H1 (cell line): ENCODE results near the gene ARMC6. TPM values are rescaled to one million over a fixed set of nuclear protein-coding genes. Genes with fewer than 3 reads are reported as not detected.

ENCODE experiments used
- CTCF ChIA-PET: fragments of 300-600 bp; sonication (Branson Sonifier 250); formaldehyde crosslinking; loops from one replicate; lab custom pipeline; 2021; ENCODE audit not compliant: partially characterized antibody; lab: Charles Lee
- POLR2A ChIA-PET: fragments of 300-600 bp; sonication (Branson Sonifier 250); formaldehyde crosslinking; loops from one replicate; lab custom pipeline; 2021; ENCODE audit warnings: inconsistent platforms; ENCODE audit not compliant: partially characterized antibody; lab: Charles Lee
- DNase-seq, 2 experiments: peaks; one replicate each; pipeline versions ENCODE4 v3.0.0 to v3.0.0-alpha.2; 2010 to 2022; ENCODE audit warnings: low spot score in 2 of 2, low read depth in 1 of 2, mixed read lengths in 1 of 2
- FAIRE-seq: peaks from 2 replicates; lab custom pipeline; 2011; peaks lifted over from hg19 to GRCh38; lab: Jason Lieb, UNC
- H2AFZ ChIP-seq: 2 replicates; pipeline ENCODE4 v1.8.1; 2012; ENCODE audit warnings: low read length, inconsistent platforms
- H2AK5ac ChIP-seq: 2 replicates; pipeline ENCODE4 v1.6.1; 2013; ENCODE audit warnings: low read depth, low read length
- H2BK120ac ChIP-seq: replicated peaks from 2 replicates; pipeline ENCODE3; 2013; ENCODE audit warnings: low read depth, low read length, inconsistent platforms
- H2BK12ac ChIP-seq: 2 replicates; pipeline ENCODE4 v1.6.1; 2013; ENCODE audit warnings: low read depth, low read length
- H2BK15ac ChIP-seq: 2 replicates; pipeline ENCODE4 v1.6.1; 2013; ENCODE audit warnings: low read length
- H2BK20ac ChIP-seq: 2 replicates; pipeline ENCODE4 v1.6.1; 2013; ENCODE audit warnings: low read length
- H2BK5ac ChIP-seq: 2 replicates; pipeline ENCODE4 v1.6.1; 2013; ENCODE audit warnings: low read depth, low read length
- H3K14ac ChIP-seq: 2 replicates; pipeline ENCODE4 v1.6.1; 2013; ENCODE audit warnings: inconsistent platforms; ENCODE audit not compliant: insufficient read length
- H3K18ac ChIP-seq: 2 replicates; pipeline ENCODE4 v1.6.1; 2013; ENCODE audit warnings: low read length; ENCODE audit errors: extremely low read depth
- H3K23ac ChIP-seq: 2 replicates; pipeline ENCODE4 v1.6.1; 2013; ENCODE audit warnings: inconsistent platforms; ENCODE audit not compliant: insufficient read length
- H3K23me2 ChIP-seq: 2 replicates; pipeline ENCODE4 v1.6.1; 2013; ENCODE audit warnings: low read depth, low read length
- H3K27ac ChIP-seq: 2 replicates; pipeline ENCODE4 v1.6.1; 2011; ENCODE audit warnings: low read depth, low read length, inconsistent platforms
- H3K27me3 ChIP-seq, 4 experiments: replicated peaks in 1 of 4; 1 replicate in 1 of 4; 2 replicates in 3 of 4; pipeline versions ENCODE4 v1.6.1 to v1.8.1; 2011 to 2013; ENCODE audit warnings: low read length in 3 of 4, mild to moderate bottlenecking in 3 of 4, inconsistent platforms in 2 of 4, mixed read lengths in 2 of 4, moderate library complexity in 1 of 4; ENCODE audit not compliant: control insufficient read depth in 3 of 4, insufficient read depth in 3 of 4; ENCODE audit errors: extremely low read depth in 1 of 4
- H3K36me3 ChIP-seq, 4 experiments: 2 replicates each; pipeline versions ENCODE4 v1.6.1 to v1.8.1; 2011 to 2013; ENCODE audit warnings: mild to moderate bottlenecking in 4 of 4, low read length in 3 of 4, moderate library complexity in 2 of 4, control low read depth in 1 of 4, inconsistent platforms in 1 of 4; ENCODE audit not compliant: insufficient read depth in 4 of 4, control insufficient read depth in 2 of 4
- H3K4ac ChIP-seq: replicated peaks from 2 replicates; pipeline ENCODE3; 2013; ENCODE audit warnings: low read length, low read depth, mixed read lengths, inconsistent platforms; ENCODE audit not compliant: insufficient read length
- H3K4me1 ChIP-seq, 4 experiments: replicated peaks in 1 of 4; 1 replicate in 1 of 4; 2 replicates in 3 of 4; pipeline versions ENCODE4 v1.6.1 to v1.8.1; 2011 to 2013; ENCODE audit warnings: low read length in 3 of 4, inconsistent platforms in 2 of 4, mixed read lengths in 1 of 4; ENCODE audit not compliant: insufficient read depth in 4 of 4, control insufficient read depth in 3 of 4
- H3K4me2 ChIP-seq, 2 experiments: 2 replicates each; pipeline versions ENCODE4 v1.6.1 to v1.8.1; 2011 to 2013; ENCODE audit warnings: low read depth in 2 of 2, low read length in 2 of 2, control low read depth in 1 of 2, inconsistent platforms in 1 of 2, mild to moderate bottlenecking in 1 of 2; ENCODE audit not compliant: insufficient read depth in 1 of 2
- H3K4me3 ChIP-seq, 4 experiments: fragments of 200-600, 300-600 bp in 1 of 4; sonication (generic), shearing (Covaris generic), sonication (Bioruptor Twin) in 1 of 4; 2 replicates each; pipeline versions ENCODE4 v1.5.1 to v1.8.1; 2011 to 2016; ENCODE audit warnings: low read length in 4 of 4, low read depth in 3 of 4, control low read depth in 2 of 4, inconsistent platforms in 2 of 4, mild to moderate bottlenecking in 2 of 4, mixed read lengths in 1 of 4, moderate library complexity in 1 of 4; ENCODE audit not compliant: insufficient read depth in 2 of 4; ENCODE audit errors: extremely low read depth in 1 of 4
- H3K56ac ChIP-seq: replicated peaks from 2 replicates; pipeline ENCODE3; 2013; ENCODE audit warnings: low read depth, mild to moderate bottlenecking, mixed read lengths, low read length, inconsistent platforms; ENCODE audit not compliant: insufficient read length
- H3K79me1 ChIP-seq: 2 replicates; pipeline ENCODE4 v1.6.1; 2013; ENCODE audit warnings: low read depth, low read length, control low read depth
- H3K79me2 ChIP-seq, 2 experiments: 2 replicates each; pipeline versions ENCODE4 v1.6.1 to v1.8.1; 2012 to 2013; ENCODE audit warnings: low read length in 2 of 2, mild to moderate bottlenecking in 2 of 2, inconsistent platforms in 1 of 2; ENCODE audit not compliant: insufficient read depth in 2 of 2, control insufficient read depth in 1 of 2
- H3K9ac ChIP-seq, 4 experiments: replicated peaks in 1 of 4; 1 replicate in 1 of 4; 2 replicates in 3 of 4; pipeline versions ENCODE4 v1.6.1 to v1.8.1; 2011 to 2013; ENCODE audit warnings: low read depth in 3 of 4, low read length in 3 of 4, control low read depth in 2 of 4, mild to moderate bottlenecking in 2 of 4, moderate library complexity in 2 of 4, inconsistent platforms in 1 of 4; ENCODE audit errors: extremely low read depth in 1 of 4
- H3K9me3 ChIP-seq, 2 experiments: 2 replicates each; pipeline versions ENCODE4 v1.6.1 to v1.8.1; 2012 to 2013; ENCODE audit warnings: mild to moderate bottlenecking in 2 of 2, moderate library complexity in 2 of 2, control low read depth in 1 of 2, inconsistent platforms in 1 of 2, low read depth in 1 of 2, low read length in 1 of 2, mixed read lengths in 1 of 2; ENCODE audit not compliant: insufficient read depth in 2 of 2
- H4K20me1 ChIP-seq, 2 experiments: replicated peaks in 1 of 2; 2 replicates each; pipeline versions ENCODE3 to v1.8.1; 2011 to 2013; ENCODE audit warnings: inconsistent platforms in 2 of 2, low read length in 2 of 2, mild to moderate bottlenecking in 1 of 2; ENCODE audit not compliant: insufficient read depth in 2 of 2, control insufficient read depth in 1 of 2
- H4K5ac ChIP-seq: 2 replicates; pipeline ENCODE4 v1.6.1; 2013; ENCODE audit warnings: low read length, low read depth, mixed read lengths, inconsistent platforms; ENCODE audit not compliant: insufficient read length
- H4K8ac ChIP-seq: 2 replicates; pipeline ENCODE4 v1.8.0; 2013; ENCODE audit warnings: mild to moderate bottlenecking, moderate library complexity, low read length, inconsistent platforms; ENCODE audit not compliant: insufficient read depth; ENCODE audit errors: extremely low read depth
- H4K91ac ChIP-seq: replicated peaks from 2 replicates; pipeline ENCODE3; 2013; ENCODE audit warnings: low read length, mixed read lengths, inconsistent platforms; ENCODE audit not compliant: insufficient read length
- CBX8 ChIP-seq: fragments of 300-800, 300-1000 bp; sonication (generic); IDR thresholded peaks from 2 replicates; pipeline ENCODE4 v1.7.1; 2016; ENCODE audit warnings: low read depth, low read length, borderline replicate concordance
- CTBP2 ChIP-seq: IDR thresholded peaks from 2 replicates; pipeline ENCODE4 v1.7.0; 2011; ENCODE audit warnings: borderline replicate concordance, mild to moderate bottlenecking, moderate library complexity, mixed read lengths, low read length; ENCODE audit not compliant: insufficient read depth, insufficient read length
- EP300 ChIP-seq, 2 experiments: IDR thresholded peaks; 1 replicate in 1 of 2; 2 replicates in 1 of 2; pipeline ENCODE4 v1.6.1; 2011 to 2012; ENCODE audit warnings: low read depth in 2 of 2, low read length in 2 of 2, mild to moderate bottlenecking in 2 of 2, borderline replicate concordance in 1 of 2, inconsistent platforms in 1 of 2, moderate library complexity in 1 of 2
- FOSL1 ChIP-seq: IDR thresholded peaks from 2 replicates; pipeline ENCODE4 v1.6.1; 2011; ENCODE audit warnings: mild to moderate bottlenecking, low read depth, low read length, moderate library complexity; ENCODE audit not compliant: insufficient read depth
- NANOG ChIP-seq: IDR thresholded peaks from 2 replicates; pipeline ENCODE4 v1.6.1; 2011; ENCODE audit warnings: low read length, low read depth, mild to moderate bottlenecking, inconsistent platforms; ENCODE audit not compliant: insufficient read depth, poor library complexity, severe bottlenecking
- POLR2AphosphoS5 ChIP-seq: IDR thresholded peaks from 2 replicates; pipeline ENCODE4 v1.6.1; 2011; ENCODE audit warnings: low read depth, low read length
- SIN3A ChIP-seq, 2 experiments: IDR thresholded peaks in 1 of 2; conservative IDR thresholded peaks in 1 of 2; 2 replicates each; pipeline ENCODE4 v1.6.1; 2011 to 2012; ENCODE audit warnings: low read length in 2 of 2, improper control_type of control experiment in 1 of 2, low read depth in 1 of 2, mild to moderate bottlenecking in 1 of 2
- USF2 ChIP-seq: IDR thresholded peaks from 2 replicates; pipeline ENCODE4 v1.6.1; 2011; ENCODE audit warnings: low read length, improper control_type of control experiment
- ZNF274 ChIP-seq: IDR thresholded peaks from 2 replicates; pipeline ENCODE4 v1.7.0; 2012; ENCODE audit warnings: low read length, borderline replicate concordance; ENCODE audit errors: extremely low read depth
- WGBS, 2 experiments: shearing (Covaris generic) in 1 of 2; methylation state at CpG; one replicate each; pipeline versions ENCODE4 v1.1.6 to v1.1.7; 2013 to 2015; ENCODE audit warnings: low lambda C conversion rate in 2 of 2, mixed read lengths in 2 of 2, inconsistent platforms in 1 of 2, low coverage in 1 of 2, missing lambda C conversion rate in 1 of 2; ENCODE audit not compliant: insufficient replicate concordance in 2 of 2, insufficient coverage in 1 of 2, insufficient read length in 1 of 2; ENCODE audit errors: extremely low coverage in 1 of 2, missing lambda C conversion rate in 1 of 2; 5-methylcytosine and 5-hydroxymethylcytosine counted together
- polyA plus RNA-seq, 7 experiments: library from polyadenylated mRNA; depleted of rRNA in 3 of 7; stranded (reverse) in 5 of 7; unstranded in 2 of 7; fragments of >200 nt in 5 of 7; fragments of 200-250 nt in 2 of 7; gene quantifications; 1 replicate in 5 of 7; 2 replicates in 1 of 7; 4 replicates in 1 of 7; pipeline versions ENCODE4 v1.2.1 to v1.2.3, GENCODE V29; 2011 to 2013; ENCODE audit warnings: missing spikeins in 2 of 7, mixed read lengths in 2 of 7
- total RNA-seq: library from RNA; stranded (reverse); fragmentation: NEBNext Ultra II Directional; extraction: Animal tissue kit (Norgen Biotek cat#: 25700); gene quantifications from 2 replicates; pipeline ENCODE4 v1.2.1, GENCODE V29; 2021

ARMC6 gene
- total and polyA plus RNA-seq, 2 of the 8 experiments (the other 6 are each of a cell fraction or from before 2014, with no cell fraction given): 67.1 to 68.3 TPM

GRCh38 chr19:19009951-19010350, 23.5 kb upstream of the ARMC6 start:
- DNase-seq (no peak), FAIRE-seq (no peak)
- H2AK5ac ChIP-seq: no peak overlapping the region
- H3K4me1 ChIP-seq: no peaks in the 10 kb centered on the region
- H3K18ac ChIP-seq: no peak overlapping the region
- no peak overlapping the region for H4K5ac ChIP-seq
- H2BK15ac ChIP-seq: no peak overlapping the region
- no peaks in the 10 kb centered on the region for H3K79me2 ChIP-seq
- no peak overlapping the region for H2BK12ac ChIP-seq
- H2BK120ac ChIP-seq: no peak overlapping the region
- no peak overlapping the region for H3K4ac ChIP-seq
- H2AFZ ChIP-seq: no peak overlapping the region
- no peak overlapping the region for H3K27ac ChIP-seq
- H4K20me1 ChIP-seq: peaks cover 2 to 10% of the 10 kb centered on the region in 2 experiments
- no peaks in the 10 kb centered on the region for H3K27me3 ChIP-seq
- H3K79me1 ChIP-seq: no peaks in the 10 kb centered on the region; the same call in 1 of the 2 replicates
- 95% methylated on average over 18 of the region's 18 CpGs; no CpG with 5 or more reads in 1 of the 2 experiments for WGBS, 2 experiments
- no peak overlapping the region for H3K23ac ChIP-seq
- no peak overlapping the region for H4K91ac ChIP-seq
- H3K56ac ChIP-seq: no peak overlapping the region
- H2BK5ac ChIP-seq: no peak overlapping the region
- no peak overlapping the region for H3K14ac ChIP-seq
- POLR2A ChIA-PET: interaction anchor here (0.9 to 6.4 kb wide), 2 partner anchors 13 to 14 kb away, joined by 3 to 26 read pairs; no protein-coding TSS in a partner anchor
- H3K9ac ChIP-seq: no peak overlapping the region
- no peaks in the 10 kb centered on the region; the same call in 1 of the 2 replicates for H3K23me2 ChIP-seq
- no peak overlapping the region for H3K4me2 ChIP-seq
- H2BK20ac ChIP-seq: no peak overlapping the region
- H3K9me3 ChIP-seq: no peaks in the 10 kb centered on the region
- H4K8ac ChIP-seq: no peak overlapping the region
- H3K36me3 ChIP-seq: peaks cover 20 to 72% (median 54%) of the 10 kb centered on the region in 4 experiments
- CTCF ChIA-PET: interaction anchor here (1.0 to 3.0 kb wide), 5 partner anchors 9 to 106 kb away, joined by 3 to 9 read pairs (median 5); no protein-coding TSS in a partner anchor
- no peak overlapping the region for H3K4me3 ChIP-seq
- no peak for TF ChIP-seq SIN3A (conservative IDR thresholded peaks at IDR 0.05 in 1 of 2, IDR thresholded peaks at IDR 0.05 in 1 of 2; ENCODE audit: low read depth in 1 of 2, low read length in 2 of 2)
- no peak for TF ChIP-seq POLR2AphosphoS5
- no peak for TF ChIP-seq NANOG
- no peak for TF ChIP-seq ZNF274
- TF ChIP-seq CTBP2: no peak
- TF ChIP-seq EP300 (IDR thresholded peaks at IDR 0.05; ENCODE audit: borderline replicate concordance in 1 of 2, low read depth in 2 of 2, low read length in 2 of 2): no peak
- TF ChIP-seq USF2: no peak
- no peak for TF ChIP-seq FOSL1
- no peak for TF ChIP-seq CBX8
